ENCODE results near the gene GNG4. TPM values are rescaled to one million over a fixed set of nuclear protein-coding genes. Genes with fewer than 3 reads are reported as not detected.

Gene GNG4
- total and polyA plus RNA-seq, 8 donors = 1.1 to 3.2 (median 2.0) TPM; not detected in 2

DNA sequence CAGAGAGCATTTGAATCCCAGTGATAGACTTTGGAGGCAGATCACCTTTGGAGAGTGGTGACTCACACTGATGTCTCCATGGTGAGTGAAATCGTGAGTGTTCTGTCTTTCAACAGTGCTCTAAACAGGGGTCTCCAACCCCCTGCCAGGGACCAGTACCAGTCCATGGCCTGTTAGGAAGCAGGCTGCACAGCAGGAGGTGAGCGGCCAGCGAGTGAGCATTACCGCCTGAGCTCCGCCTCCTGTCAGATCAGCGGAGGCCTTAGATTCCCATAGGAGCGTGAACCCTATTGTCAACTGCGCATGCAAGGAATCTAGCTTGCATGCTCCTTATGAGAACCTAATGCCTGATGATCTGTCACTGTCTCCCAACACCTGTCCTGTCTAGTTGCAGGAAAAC, 83.5 kb downstream of the GNG4 start:
- Histone ChIP-seq H3K4me1 (peaks cover 0 to 11% of the 10 kb centered on the region in 2 donors), H3K27me3 (no peaks in the 10 kb centered on the region), H3K36me3 (no peaks in the 10 kb centered on the region), H3K27ac (no peak overlapping the region), H3K4me3 (no peak overlapping the region), H3K9me3 (no peaks in the 10 kb centered on the region)
- no peak for DNase-seq
- intact Hi-C loops (cut with DNase I) = no loop called here
- TF ChIP-seq, protein P1, sequence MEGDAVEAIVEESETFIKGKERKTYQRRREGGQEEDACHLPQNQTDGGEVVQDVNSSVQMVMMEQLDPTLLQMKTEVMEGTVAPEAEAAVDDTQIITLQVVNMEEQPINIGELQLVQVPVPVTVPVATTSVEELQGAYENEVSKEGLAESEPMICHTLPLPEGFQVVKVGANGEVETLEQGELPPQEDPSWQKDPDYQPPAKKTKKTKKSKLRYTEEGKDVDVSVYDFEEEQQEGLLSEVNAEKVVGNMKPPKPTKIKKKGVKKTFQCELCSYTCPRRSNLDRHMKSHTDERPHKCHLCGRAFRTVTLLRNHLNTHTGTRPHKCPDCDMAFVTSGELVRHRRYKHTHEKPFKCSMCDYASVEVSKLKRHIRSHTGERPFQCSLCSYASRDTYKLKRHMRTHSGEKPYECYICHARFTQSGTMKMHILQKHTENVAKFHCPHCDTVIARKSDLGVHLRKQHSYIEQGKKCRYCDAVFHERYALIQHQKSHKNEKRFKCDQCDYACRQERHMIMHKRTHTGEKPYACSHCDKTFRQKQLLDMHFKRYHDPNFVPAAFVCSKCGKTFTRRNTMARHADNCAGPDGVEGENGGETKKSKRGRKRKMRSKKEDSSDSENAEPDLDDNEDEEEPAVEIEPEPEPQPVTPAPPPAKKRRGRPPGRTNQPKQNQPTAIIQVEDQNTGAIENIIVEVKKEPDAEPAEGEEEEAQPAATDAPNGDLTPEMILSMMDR (IDR thresholded peaks at IDR 0.05) = no peak
- ATAC-seq = no peak

DNA sequence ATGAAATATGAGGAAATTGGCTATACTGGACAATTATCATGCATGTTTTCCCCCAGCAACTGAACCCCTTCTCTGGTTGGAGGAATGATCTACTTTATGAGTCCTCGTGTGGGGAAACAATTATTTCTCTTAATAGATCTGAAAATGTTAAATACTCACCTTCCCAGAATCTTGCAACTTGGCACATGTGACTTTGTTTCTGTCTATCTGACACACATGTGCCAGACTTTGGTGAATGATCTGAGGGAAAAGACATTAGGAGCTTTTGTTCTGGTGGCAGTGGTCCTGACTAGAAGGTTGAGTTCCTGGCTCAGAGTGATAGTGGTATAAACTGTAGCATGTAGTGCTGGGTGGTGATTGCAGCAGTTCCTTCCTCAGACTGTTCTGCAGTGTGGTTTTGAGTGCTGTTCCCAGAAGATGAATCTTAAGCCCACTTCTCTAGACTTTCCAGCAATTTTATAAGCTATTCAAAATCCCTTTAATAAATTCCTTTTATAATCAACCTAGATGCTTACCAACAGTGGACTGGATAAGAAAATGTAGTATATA, 86.0 kb downstream of the GNG4 start:
- intact Hi-C loops (cut with DNase I) = no loop called here
- no peaks in the 10 kb centered on the region for H3K36me3 ChIP-seq
- no peak for ATAC-seq

DNA sequence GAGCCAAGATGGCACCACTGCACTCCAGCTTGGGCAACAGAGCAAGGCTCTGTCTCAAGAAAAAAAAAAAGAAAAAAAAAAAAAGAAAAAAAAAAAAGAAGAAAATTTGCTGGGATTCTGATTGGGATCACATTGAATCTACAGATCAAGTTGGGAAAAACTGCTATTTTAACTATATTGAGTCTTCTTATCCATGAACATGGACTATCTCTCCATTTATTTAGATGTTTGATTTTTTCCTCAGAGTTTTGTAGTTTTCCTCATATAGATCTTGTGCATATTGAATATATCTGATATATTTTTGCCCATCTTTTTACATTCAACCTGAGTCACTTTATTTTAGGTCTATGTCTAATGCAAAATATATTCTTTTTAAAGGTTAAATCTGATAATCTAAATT, 87.0 kb downstream of the GNG4 start:
- H3K36me3 ChIP-seq = no peaks in the 10 kb centered on the region
- ATAC-seq (no peak), DNase-seq (no peak)
- no peak overlapping the region for H3K4me3 ChIP-seq
- peaks cover 0 to 2% of the 10 kb centered on the region in 2 donors for H3K4me1 ChIP-seq
- H3K27ac ChIP-seq = no peak overlapping the region
- TF ChIP-seq, protein P1 (IDR thresholded peaks at IDR 0.05) = no peak
- intact Hi-C loops (cut with DNase I) = no loop called here
- H3K9me3 ChIP-seq = no peaks in the 10 kb centered on the region
- no peaks in the 10 kb centered on the region for H3K27me3 ChIP-seq

More for the DNA sequence above, 86.0 kb downstream of the GNG4 start:
- Histone ChIP-seq H3K4me3 (no peak overlapping the region), H3K4me1 (peaks cover 0 to 11% of the 10 kb centered on the region in 2 donors), H3K27ac (no peak overlapping the region), H3K9me3 (no peaks in the 10 kb centered on the region), H3K27me3 (no peaks in the 10 kb centered on the region)
- DNase-seq = no peak
- TF ChIP-seq, protein P1 (IDR thresholded peaks at IDR 0.05) = no peak

DNA sequence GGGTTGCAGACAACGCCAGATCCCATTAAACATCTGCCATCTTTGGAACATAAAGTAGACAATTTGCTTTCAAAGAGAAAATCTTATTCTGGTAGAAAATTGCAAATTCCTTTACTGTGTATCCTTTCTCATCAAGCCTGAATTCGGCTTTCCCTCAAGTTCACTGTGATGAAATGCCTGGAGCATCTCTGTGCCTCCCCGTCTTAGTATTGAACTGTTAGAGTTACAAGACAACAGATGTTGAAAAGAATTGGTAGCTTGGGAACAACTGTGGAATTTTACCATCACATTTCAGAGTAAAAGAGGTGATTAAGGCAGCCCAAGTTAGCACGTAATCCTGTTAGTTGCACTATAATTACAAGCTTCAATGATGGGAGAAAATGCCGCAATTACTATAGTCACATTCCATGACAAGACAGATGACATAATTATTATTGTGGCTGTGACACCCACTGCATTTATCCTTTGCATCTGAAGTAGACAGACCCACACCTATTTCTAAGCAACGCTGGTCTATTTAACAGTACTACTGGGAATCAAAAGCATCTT, 90.9 kb downstream of the GNG4 start:
- Histone ChIP-seq H3K27me3 (no peaks in the 10 kb centered on the region), H3K9me3 (no peaks in the 10 kb centered on the region), H3K27ac (no peak overlapping the region), H3K4me3 (no peak overlapping the region), H3K36me3 (no peaks in the 10 kb centered on the region), H3K4me1 (no peaks in the 10 kb centered on the region)
- intact Hi-C loops (cut with DNase I) = no loop called here
- TF ChIP-seq, protein P1 (IDR thresholded peaks at IDR 0.05) = no peak
- ATAC-seq = no peak
- DNase-seq = no peak

DNA sequence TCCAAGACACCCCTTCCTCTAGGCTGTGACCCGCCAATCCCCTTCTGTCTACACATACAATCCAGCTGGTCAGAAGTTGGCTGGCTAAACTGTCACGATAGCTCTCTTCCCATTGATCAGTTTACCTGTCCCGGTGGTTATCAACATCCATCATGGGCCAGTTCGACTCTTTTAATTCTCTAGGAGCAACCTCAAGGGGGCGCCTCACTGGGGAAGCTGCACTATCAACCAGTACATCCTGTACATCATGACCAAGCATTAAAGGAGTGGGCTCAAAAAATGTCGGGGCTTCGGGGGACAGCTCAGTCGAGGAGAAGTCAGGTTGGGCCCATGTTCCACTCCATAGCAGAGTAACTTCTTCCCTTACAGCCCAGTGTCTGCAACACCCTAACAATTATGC, 92.1 kb downstream of the GNG4 start:
- H3K27me3 ChIP-seq = no peaks in the 10 kb centered on the region
- no peaks in the 10 kb centered on the region for H3K9me3 ChIP-seq
- H3K36me3 ChIP-seq = no peaks in the 10 kb centered on the region
- ATAC-seq = no peak
- intact Hi-C loops (cut with DNase I) = no loop called here
- TF ChIP-seq, protein P1 (IDR thresholded peaks at IDR 0.05) = no peak
- H3K27ac ChIP-seq = no peak overlapping the region
- DNase-seq = no peak
- no peaks in the 10 kb centered on the region for H3K4me1 ChIP-seq
- H3K4me3 ChIP-seq = no peak overlapping the region

Data from left lung (tissue), 10 donors.